Endometrium (tissue), 2 donors: ENCODE data around the gene NFIC.
"Not testable (repeated sequence)": the region's sequence is repeated elsewhere in the genome, so short reads cannot be mapped to it uniquely, and the experiment has no call there.

Experiments
- FAIRE-seq: peaks from 2 replicates; lab custom pipeline; 2012; peaks lifted over from hg19 to GRCh38; lab: Jason Lieb, UNC
- donor health status: control.
- donor health status: control.

The NFIC gene

GRCh38 chr19:3336680-3337523 is 29.5 kb upstream of the NFIC start:
- no peak for FAIRE-seq

GRCh38 chr19:3338541-3339181 is 27.7 kb upstream of the NFIC start:
- no peak for FAIRE-seq

GRCh38 chr19:3340340-3340739 is 26.0 kb upstream of the NFIC start:
- FAIRE-seq = no peak

GRCh38 chr19:3342246-3342645 is 24.1 kb upstream of the NFIC start:
- FAIRE-seq = no peak

- not testable (repeated sequence) for FAIRE-seq
Measured at GRCh38 chr19:3342962-3343361, 23.4 kb upstream of the NFIC start.

- FAIRE-seq = peak; percentile 84
Measured at GRCh38 chr19:3343619-3344502, 22.5 kb upstream of the NFIC start.

GRCh38 chr19:3344608-3345598 is 21.5 kb upstream of the NFIC start:
- FAIRE-seq = no peak

- FAIRE-seq = no peak
Measured at GRCh38 chr19:3345850-3346460, 20.4 kb upstream of the NFIC start.

- FAIRE-seq = no peak
Measured at GRCh38 chr19:3346677-3347353, 19.6 kb upstream of the NFIC start.

GRCh38 chr19:3348042-3348441 is 18.3 kb upstream of the NFIC start:
- no peak for FAIRE-seq

GRCh38 chr19:3348469-3348868 is 17.9 kb upstream of the NFIC start:
- FAIRE-seq = not testable (repeated sequence)

GRCh38 chr19:3350014-3350663 is 16.2 kb upstream of the NFIC start:
- no peak for FAIRE-seq

GRCh38 chr19:3351702-3352447 is 14.5 kb upstream of the NFIC start:
- no peak for FAIRE-seq

- FAIRE-seq = no peak
Measured at GRCh38 chr19:3353493-3353892, 12.9 kb upstream of the NFIC start.

GRCh38 chr19:3356805-3357204 is 9.6 kb upstream of the NFIC start:
- FAIRE-seq = no peak

- no peak for FAIRE-seq
Measured at GRCh38 chr19:3357271-3357991, 9.0 kb upstream of the NFIC start.

GRCh38 chr19:3357992-3358688 is 8.2 kb upstream of the NFIC start:
- no peak for FAIRE-seq

GRCh38 chr19:3358689-3359014 is 7.7 kb upstream of the NFIC start:
- no peak for FAIRE-seq
